HEK293 (cell line): ENCODE data around the gene MELTF.

Experiments used
- HOXC10 ChIP-seq: sonication (generic); formaldehyde crosslinking; IDR thresholded peaks from 2 replicates; pipeline ENCODE4 v1.8.1; 2023; ENCODE audit warnings: mild to moderate bottlenecking, missing genetic modification reagents
- ZBTB11 ChIP-seq: fragments of 450-650 bp; formaldehyde crosslinking; conservative IDR thresholded peaks from 2 replicates; pipeline ENCODE4 v1.5.1; 2016; ENCODE audit warnings: low read depth, missing biosample characterization, missing genetic modification characterization
- TF ChIP-seq, protein P1 (sequence below): fragments of 450-650 bp; formaldehyde crosslinking; IDR thresholded peaks from 2 replicates; pipeline ENCODE4 v1.5.1; 2016; ENCODE audit warnings: missing biosample characterization, missing genetic modification characterization

DNA sequence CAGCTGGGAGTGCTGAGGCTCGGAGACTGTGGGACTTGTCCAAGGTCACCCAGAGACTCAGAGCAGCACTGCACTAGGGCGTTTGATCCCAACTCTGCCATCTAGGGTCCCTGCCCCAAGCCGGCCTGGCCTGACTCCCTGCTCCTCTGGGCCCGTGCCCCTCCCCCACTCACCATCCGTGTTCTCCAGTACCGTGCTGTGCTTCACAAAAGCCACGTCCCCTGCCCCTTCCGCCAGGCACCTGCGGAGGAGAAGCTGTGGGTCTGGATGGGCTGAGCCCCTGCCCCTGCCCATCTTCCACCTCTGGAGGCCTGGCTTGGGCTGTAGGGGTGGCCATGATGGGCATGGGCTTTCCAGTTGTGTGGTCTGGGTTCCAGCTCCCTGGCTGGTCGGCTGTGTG is 8.4 kb downstream of the MELTF start:
- TF ChIP-seq, protein P1, sequence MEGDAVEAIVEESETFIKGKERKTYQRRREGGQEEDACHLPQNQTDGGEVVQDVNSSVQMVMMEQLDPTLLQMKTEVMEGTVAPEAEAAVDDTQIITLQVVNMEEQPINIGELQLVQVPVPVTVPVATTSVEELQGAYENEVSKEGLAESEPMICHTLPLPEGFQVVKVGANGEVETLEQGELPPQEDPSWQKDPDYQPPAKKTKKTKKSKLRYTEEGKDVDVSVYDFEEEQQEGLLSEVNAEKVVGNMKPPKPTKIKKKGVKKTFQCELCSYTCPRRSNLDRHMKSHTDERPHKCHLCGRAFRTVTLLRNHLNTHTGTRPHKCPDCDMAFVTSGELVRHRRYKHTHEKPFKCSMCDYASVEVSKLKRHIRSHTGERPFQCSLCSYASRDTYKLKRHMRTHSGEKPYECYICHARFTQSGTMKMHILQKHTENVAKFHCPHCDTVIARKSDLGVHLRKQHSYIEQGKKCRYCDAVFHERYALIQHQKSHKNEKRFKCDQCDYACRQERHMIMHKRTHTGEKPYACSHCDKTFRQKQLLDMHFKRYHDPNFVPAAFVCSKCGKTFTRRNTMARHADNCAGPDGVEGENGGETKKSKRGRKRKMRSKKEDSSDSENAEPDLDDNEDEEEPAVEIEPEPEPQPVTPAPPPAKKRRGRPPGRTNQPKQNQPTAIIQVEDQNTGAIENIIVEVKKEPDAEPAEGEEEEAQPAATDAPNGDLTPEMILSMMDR (tag by site-specific recombination): no peak
- TF ChIP-seq HOXC10 (CRISPR knock-in tag) (no peak), ZBTB11 (tag by site-specific recombination) (no peak)
